A673 (cell line): ENCODE measurements around the gene MINK1.

Experiments used
- EZH2 ChIP-seq: fragments of 200-600 bp; sonication (generic); IDR thresholded peaks from 2 replicates; pipeline ENCODE4 v1.6.1; 2017; ENCODE audit warnings: borderline replicate concordance, low read depth, mild to moderate bottlenecking, mixed read lengths, antibody characterized with exemption, low read length; ENCODE audit not compliant: poor library complexity, severe bottlenecking
- TF ChIP-seq, protein P1 (sequence below): fragments of 300-800, 200-600 bp; sonication (generic); conservative IDR thresholded peaks from 2 replicates; pipeline ENCODE4 v1.5.1; 2017; ENCODE audit warnings: low read depth, mild to moderate bottlenecking, antibody characterized with exemption, low read length, moderate library complexity, mixed read lengths

DNA sequence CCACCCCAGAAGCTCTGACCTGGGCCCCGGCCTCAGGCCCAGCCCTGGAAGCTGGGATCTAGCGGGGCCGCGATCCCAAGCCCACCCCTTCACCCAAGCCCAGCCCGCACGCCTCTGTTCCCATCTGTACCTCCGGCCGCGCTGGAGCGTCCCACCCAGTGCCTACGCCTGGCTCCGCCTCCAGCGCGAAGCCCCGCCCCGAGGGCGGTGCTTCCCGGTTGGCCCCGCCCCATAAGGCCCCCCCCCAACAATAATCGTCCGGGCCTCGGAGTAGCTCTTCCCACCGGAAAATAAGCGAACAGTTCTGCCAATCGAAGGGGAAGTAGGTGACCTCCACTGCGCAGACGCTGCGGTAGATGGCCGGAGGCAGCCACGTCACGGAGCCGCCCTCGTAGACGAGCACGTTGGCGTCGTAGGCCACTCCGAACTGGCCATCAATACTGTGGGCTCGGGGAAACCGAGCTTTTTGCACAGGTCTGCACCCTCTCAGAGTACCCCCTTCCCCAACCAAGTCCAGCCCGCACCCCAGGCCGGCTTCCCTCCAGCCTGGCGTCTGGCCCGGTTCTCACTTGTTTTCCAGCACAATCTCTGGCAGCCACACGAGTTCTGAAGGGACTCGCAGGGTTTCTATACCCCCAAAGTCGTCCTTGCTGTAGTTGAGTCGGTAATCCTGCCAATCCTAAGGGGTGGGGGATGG is 68.7 kb downstream of the MINK1 start:
- TF ChIP-seq, protein P1, sequence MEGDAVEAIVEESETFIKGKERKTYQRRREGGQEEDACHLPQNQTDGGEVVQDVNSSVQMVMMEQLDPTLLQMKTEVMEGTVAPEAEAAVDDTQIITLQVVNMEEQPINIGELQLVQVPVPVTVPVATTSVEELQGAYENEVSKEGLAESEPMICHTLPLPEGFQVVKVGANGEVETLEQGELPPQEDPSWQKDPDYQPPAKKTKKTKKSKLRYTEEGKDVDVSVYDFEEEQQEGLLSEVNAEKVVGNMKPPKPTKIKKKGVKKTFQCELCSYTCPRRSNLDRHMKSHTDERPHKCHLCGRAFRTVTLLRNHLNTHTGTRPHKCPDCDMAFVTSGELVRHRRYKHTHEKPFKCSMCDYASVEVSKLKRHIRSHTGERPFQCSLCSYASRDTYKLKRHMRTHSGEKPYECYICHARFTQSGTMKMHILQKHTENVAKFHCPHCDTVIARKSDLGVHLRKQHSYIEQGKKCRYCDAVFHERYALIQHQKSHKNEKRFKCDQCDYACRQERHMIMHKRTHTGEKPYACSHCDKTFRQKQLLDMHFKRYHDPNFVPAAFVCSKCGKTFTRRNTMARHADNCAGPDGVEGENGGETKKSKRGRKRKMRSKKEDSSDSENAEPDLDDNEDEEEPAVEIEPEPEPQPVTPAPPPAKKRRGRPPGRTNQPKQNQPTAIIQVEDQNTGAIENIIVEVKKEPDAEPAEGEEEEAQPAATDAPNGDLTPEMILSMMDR = no peak
- no peak for TF ChIP-seq EZH2
